Endodermal cell (in vitro differentiated cells): ENCODE measurements around the gene FARP1. TPM values are rescaled to one million over a fixed set of nuclear protein-coding genes. Genes with fewer than 3 reads are reported as not detected.

Experiments
- DNase-seq: peaks from one replicate; pipeline ENCODE4 v3.0.0-alpha.2; 2017
- H3K27ac ChIP-seq: 2 replicates; pipeline ENCODE4 v1.5.1; 2013; ENCODE audit warnings: mild to moderate bottlenecking, low read depth, low read length, moderate library complexity
- H3K27me3 ChIP-seq: 2 replicates; pipeline ENCODE4 v1.6.1; 2013; ENCODE audit warnings: mild to moderate bottlenecking, low read length, moderate library complexity; ENCODE audit not compliant: insufficient read depth, control insufficient read depth, poor library complexity, severe bottlenecking
- H3K36me3 ChIP-seq: 2 replicates; pipeline ENCODE4 v1.7.0; 2013; ENCODE audit warnings: mild to moderate bottlenecking, low read length, moderate library complexity; ENCODE audit not compliant: control insufficient read depth, insufficient read depth
- H3K4me1 ChIP-seq: one replicate; pipeline ENCODE4 v1.7.0; 2013; ENCODE audit warnings: low read length; ENCODE audit not compliant: control insufficient read depth, insufficient read depth
- H3K4me3 ChIP-seq: 2 replicates; pipeline ENCODE4 v1.5.1; 2013; ENCODE audit warnings: mild to moderate bottlenecking, low read length, moderate library complexity
- H3K9ac ChIP-seq: 2 replicates; pipeline ENCODE4 v1.6.1; 2013; ENCODE audit warnings: mild to moderate bottlenecking, low read length, moderate library complexity; ENCODE audit not compliant: poor library complexity, severe bottlenecking; ENCODE audit errors: extremely low read depth
- H3K9me3 ChIP-seq: 2 replicates; pipeline ENCODE4 v1.6.1; 2013; ENCODE audit warnings: mild to moderate bottlenecking, low read length, moderate library complexity; ENCODE audit not compliant: control insufficient read depth
- H3K27ac Mint-ChIP-seq: 2 replicates; pipeline ENCODE4 v1.8.0; 2020; ENCODE audit warnings: mixed read lengths
- H3K27me3 Mint-ChIP-seq: 2 replicates; pipeline ENCODE4 v1.8.0; 2021; ENCODE audit warnings: mild to moderate bottlenecking, mixed read lengths; ENCODE audit not compliant: insufficient read depth
- H3K36me3 Mint-ChIP-seq: 2 replicates; pipeline ENCODE4 v1.8.0; 2020; ENCODE audit warnings: low read depth, mixed read lengths
- H3K4me1 Mint-ChIP-seq: 2 replicates; pipeline ENCODE4 v1.8.0; 2020; ENCODE audit warnings: mixed read lengths
- H3K4me3 Mint-ChIP-seq: 2 replicates; pipeline ENCODE4 v1.8.0; 2020; ENCODE audit warnings: mild to moderate bottlenecking, moderate library complexity, mixed read lengths
- H3K9me3 Mint-ChIP-seq: 2 replicates; pipeline ENCODE4 v1.8.0; 2020; ENCODE audit warnings: mild to moderate bottlenecking, mixed read lengths
- WGBS, 2 experiments: methylation state at CpG; one replicate each; pipeline versions ENCODE4 v1.1.5 to v1.1.7; 2013; ENCODE audit warnings: missing lambda C conversion rate in 2 of 2, mixed read lengths in 1 of 2; ENCODE audit not compliant: insufficient coverage in 1 of 2, insufficient read length in 1 of 2; 5-methylcytosine and 5-hydroxymethylcytosine counted together
- long read RNA-seq, 4 experiments: library from polyadenylated mRNA in 2 of 4; library from RNA in 1 of 4; library from capped mRNA in 1 of 4; stranded (forward) in 3 of 4; unstranded in 1 of 4; transcript quantifications; one replicate each; pipeline ENCODE4 v2.0.0, GENCODE V29; 2020 to 2021; ENCODE audit warnings: inconsistent platforms in 1 of 4
- polyA plus RNA-seq, 2 experiments: library from polyadenylated mRNA; stranded (reverse); fragments of 50-300 nt; gene quantifications; one replicate each; pipeline ENCODE4 v1.2.3, GENCODE V29; 2013
- total RNA-seq, 2 donors: library from RNA; stranded (reverse); fragmentation: NEBNext Ultra II Directional in 1 of 2; extraction: Animal tissue kit (Norgen Biotek cat#: 25700) in 1 of 2; gene quantifications; 2 replicates in 1 of 2; 3 replicates in 1 of 2; pipeline ENCODE4 v1.2.1, GENCODE V29; 2021
- TF ChIP-seq, protein P1 (sequence below): fragments of 200-600 bp; sonication (generic); conservative IDR thresholded peaks from 2 replicates; pipeline ENCODE4 v1.5.0; 2021; ENCODE audit warnings: antibody characterized with exemption, mild to moderate bottlenecking

Gene FARP1, protein sequence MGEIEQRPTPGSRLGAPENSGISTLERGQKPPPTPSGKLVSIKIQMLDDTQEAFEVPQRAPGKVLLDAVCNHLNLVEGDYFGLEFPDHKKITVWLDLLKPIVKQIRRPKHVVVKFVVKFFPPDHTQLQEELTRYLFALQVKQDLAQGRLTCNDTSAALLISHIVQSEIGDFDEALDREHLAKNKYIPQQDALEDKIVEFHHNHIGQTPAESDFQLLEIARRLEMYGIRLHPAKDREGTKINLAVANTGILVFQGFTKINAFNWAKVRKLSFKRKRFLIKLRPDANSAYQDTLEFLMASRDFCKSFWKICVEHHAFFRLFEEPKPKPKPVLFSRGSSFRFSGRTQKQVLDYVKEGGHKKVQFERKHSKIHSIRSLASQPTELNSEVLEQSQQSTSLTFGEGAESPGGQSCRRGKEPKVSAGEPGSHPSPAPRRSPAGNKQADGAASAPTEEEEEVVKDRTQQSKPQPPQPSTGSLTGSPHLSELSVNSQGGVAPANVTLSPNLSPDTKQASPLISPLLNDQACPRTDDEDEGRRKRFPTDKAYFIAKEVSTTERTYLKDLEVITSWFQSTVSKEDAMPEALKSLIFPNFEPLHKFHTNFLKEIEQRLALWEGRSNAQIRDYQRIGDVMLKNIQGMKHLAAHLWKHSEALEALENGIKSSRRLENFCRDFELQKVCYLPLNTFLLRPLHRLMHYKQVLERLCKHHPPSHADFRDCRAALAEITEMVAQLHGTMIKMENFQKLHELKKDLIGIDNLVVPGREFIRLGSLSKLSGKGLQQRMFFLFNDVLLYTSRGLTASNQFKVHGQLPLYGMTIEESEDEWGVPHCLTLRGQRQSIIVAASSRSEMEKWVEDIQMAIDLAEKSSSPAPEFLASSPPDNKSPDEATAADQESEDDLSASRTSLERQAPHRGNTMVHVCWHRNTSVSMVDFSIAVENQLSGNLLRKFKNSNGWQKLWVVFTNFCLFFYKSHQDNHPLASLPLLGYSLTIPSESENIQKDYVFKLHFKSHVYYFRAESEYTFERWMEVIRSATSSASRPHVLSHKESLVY
- 100 to 1,000 TPM; 237 to 319 TPM for total RNA-seq
- 114 TPM for polyA plus RNA-seq (2013, experiment 1 of 2)
- 116 TPM for polyA plus RNA-seq (2013, experiment 2 of 2)
- long read RNA-seq, experiment 1, full-length matches to known transcripts: 5 of 98 reads
- long read RNA-seq, experiment 1, partial matches to known transcripts: 54 of 98 reads
- long read RNA-seq, experiment 1, other reads (novel, unspliced or antisense): 39 of 98 reads
- long read RNA-seq, experiment 2, full-length matches to known transcripts: 274 of 419 reads
- long read RNA-seq, experiment 2, partial matches to known transcripts: 90 of 419 reads
- long read RNA-seq, experiment 2, other reads (novel, unspliced or antisense): 55 of 419 reads
- long read RNA-seq, experiment 3, full-length matches to known transcripts: 83 of 259 reads
- long read RNA-seq, experiment 3, partial matches to known transcripts: 70 of 259 reads
- long read RNA-seq, experiment 3, other reads (novel, unspliced or antisense): 106 of 259 reads
- long read RNA-seq, experiment 4, partial matches to known transcripts: 16 of 17 reads
- long read RNA-seq, experiment 4, other reads (novel, unspliced or antisense): 1 of 17 reads

- peaks cover 9% of the 10 kb centered on the region for H3K27me3 Mint-ChIP-seq
- Histone ChIP-seq H3K27ac (no peak within 1 kb of the TSS), H3K36me3 (no peaks in the 10 kb centered on the region), H3K4me3 (peak within 1 kb of the TSS; percentile 88), H3K27me3 (no peaks in the 10 kb centered on the region), H3K9me3 (no peaks in the 10 kb centered on the region), H3K9ac (peak within 1 kb of the TSS; percentile 72), H3K4me1 (peaks cover 4% of the 10 kb centered on the region)
- H3K4me1 Mint-ChIP-seq: peaks cover 38% of the 10 kb centered on the region
- H3K27ac Mint-ChIP-seq: peak within 1 kb of the TSS; percentile 86
- H3K4me3 Mint-ChIP-seq: peak within 1 kb of the TSS; percentile 95
- peak; percentile 89 for DNase-seq
- WGBS, 2 experiments: 2% methylated on average over 30 to 98 of the region's 98 CpGs
- TF ChIP-seq, protein P1, sequence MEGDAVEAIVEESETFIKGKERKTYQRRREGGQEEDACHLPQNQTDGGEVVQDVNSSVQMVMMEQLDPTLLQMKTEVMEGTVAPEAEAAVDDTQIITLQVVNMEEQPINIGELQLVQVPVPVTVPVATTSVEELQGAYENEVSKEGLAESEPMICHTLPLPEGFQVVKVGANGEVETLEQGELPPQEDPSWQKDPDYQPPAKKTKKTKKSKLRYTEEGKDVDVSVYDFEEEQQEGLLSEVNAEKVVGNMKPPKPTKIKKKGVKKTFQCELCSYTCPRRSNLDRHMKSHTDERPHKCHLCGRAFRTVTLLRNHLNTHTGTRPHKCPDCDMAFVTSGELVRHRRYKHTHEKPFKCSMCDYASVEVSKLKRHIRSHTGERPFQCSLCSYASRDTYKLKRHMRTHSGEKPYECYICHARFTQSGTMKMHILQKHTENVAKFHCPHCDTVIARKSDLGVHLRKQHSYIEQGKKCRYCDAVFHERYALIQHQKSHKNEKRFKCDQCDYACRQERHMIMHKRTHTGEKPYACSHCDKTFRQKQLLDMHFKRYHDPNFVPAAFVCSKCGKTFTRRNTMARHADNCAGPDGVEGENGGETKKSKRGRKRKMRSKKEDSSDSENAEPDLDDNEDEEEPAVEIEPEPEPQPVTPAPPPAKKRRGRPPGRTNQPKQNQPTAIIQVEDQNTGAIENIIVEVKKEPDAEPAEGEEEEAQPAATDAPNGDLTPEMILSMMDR: peak; percentile 50
- H3K9me3 Mint-ChIP-seq: no peaks in the 10 kb centered on the region
- peaks cover 1% of the 10 kb centered on the region for H3K36me3 Mint-ChIP-seq
Measured at GRCh38 chr13:98142380-98143156, at the start of gene FARP1. FARP1 (plus strand) TSS chr13:98143094; CDS start chr13:98213243, 70,149 bp downstream.

- peaks cover 27% of the 10 kb centered on the region for H3K9me3 ChIP-seq
- Mint-ChIP-seq H3K27ac (no peak overlapping the region), H3K27me3 (no peaks in the 10 kb centered on the region), H3K4me3 (no peak overlapping the region), H3K36me3 (no peaks in the 10 kb centered on the region), H3K4me1 (no peaks in the 10 kb centered on the region), H3K9me3 (peaks cover 46% of the 10 kb centered on the region)
- no peak overlapping the region for H3K4me3 ChIP-seq
- H3K9ac ChIP-seq: no peak overlapping the region
- no peak for DNase-seq
- no peak overlapping the region for H3K27ac ChIP-seq
- WGBS, 2 experiments: 97 to 98% methylated on average over 4 to 6 of the region's 6 CpGs
- no peaks in the 10 kb centered on the region for H3K36me3 ChIP-seq
- no peaks in the 10 kb centered on the region for H3K4me1 ChIP-seq
- TF ChIP-seq, protein P1: no peak
- H3K27me3 ChIP-seq: no peaks in the 10 kb centered on the region
Measured at GRCh38 chr13:98094678-98095266, 48.1 kb upstream of the FARP1 start.
